Measurements from ENCODE around the gene YY1. TPM values are rescaled to one million over a fixed set of nuclear protein-coding genes. Genes with fewer than 3 reads are reported as not detected.

YY1 gene
- total RNA-seq, 1 donor from 2014 or later, result 58.9 TPM

DNA sequence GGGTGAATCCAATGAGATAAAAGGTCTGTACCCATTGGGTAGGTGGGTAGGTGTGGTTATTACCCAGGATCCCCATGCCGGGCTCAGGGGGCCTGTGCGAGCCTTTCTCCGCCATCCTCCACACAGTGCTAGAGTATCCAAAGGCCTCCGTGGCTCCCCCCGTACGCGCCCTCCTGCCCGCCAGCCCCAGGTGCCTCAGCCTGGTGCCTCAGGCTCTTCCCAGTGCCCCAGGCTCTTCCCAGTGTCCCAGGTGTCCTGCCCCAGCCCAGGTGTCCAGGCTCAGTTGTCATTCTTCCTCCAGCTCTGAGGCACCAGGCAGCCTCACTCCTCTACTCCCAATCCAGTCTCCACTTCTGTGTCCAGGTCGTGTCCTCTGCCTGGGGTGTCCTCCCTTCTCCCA is 27.6 kb upstream of the YY1 start:
- peaks cover 24% of the 10 kb centered on the region for H3F3A ChIP-seq (ENCODE audit: low read depth)
- Mint-ChIP-seq H3K4me3 (no peak overlapping the region), H3K27me3 (ENCODE audit: insufficient read depth, low read depth) (peaks cover 2% of the 10 kb centered on the region), H3K27ac (no peak overlapping the region), H3K9me3 (peaks cover 2% of the 10 kb centered on the region), H3K4me1 (peaks cover 14% of the 10 kb centered on the region), H3K36me3 (peaks cover 13% of the 10 kb centered on the region)
- no peak overlapping the region for H3K4me2 ChIP-seq
- no peaks in the 10 kb centered on the region for H3K27me3 ChIP-seq
- peaks cover 32% of the 10 kb centered on the region for H4K20me1 ChIP-seq (ENCODE audit: low read depth)
- no peak for DNase-seq (ENCODE audit: low spot score)
- no peaks in the 10 kb centered on the region for H3K36me3 ChIP-seq
- H3K27ac ChIP-seq, result no peak overlapping the region
- H3K79me2 ChIP-seq (ENCODE audit: low read depth), result peaks cover 32% of the 10 kb centered on the region
- H3K4me1 ChIP-seq, result peaks cover 4% of the 10 kb centered on the region
- H2AFZ ChIP-seq (replicated peaks), result no peak overlapping the region
- no peak for TF ChIP-seq EZH2phosphoT487 (IDR thresholded peaks at IDR 0.05)
- TF ChIP-seq, protein P1, sequence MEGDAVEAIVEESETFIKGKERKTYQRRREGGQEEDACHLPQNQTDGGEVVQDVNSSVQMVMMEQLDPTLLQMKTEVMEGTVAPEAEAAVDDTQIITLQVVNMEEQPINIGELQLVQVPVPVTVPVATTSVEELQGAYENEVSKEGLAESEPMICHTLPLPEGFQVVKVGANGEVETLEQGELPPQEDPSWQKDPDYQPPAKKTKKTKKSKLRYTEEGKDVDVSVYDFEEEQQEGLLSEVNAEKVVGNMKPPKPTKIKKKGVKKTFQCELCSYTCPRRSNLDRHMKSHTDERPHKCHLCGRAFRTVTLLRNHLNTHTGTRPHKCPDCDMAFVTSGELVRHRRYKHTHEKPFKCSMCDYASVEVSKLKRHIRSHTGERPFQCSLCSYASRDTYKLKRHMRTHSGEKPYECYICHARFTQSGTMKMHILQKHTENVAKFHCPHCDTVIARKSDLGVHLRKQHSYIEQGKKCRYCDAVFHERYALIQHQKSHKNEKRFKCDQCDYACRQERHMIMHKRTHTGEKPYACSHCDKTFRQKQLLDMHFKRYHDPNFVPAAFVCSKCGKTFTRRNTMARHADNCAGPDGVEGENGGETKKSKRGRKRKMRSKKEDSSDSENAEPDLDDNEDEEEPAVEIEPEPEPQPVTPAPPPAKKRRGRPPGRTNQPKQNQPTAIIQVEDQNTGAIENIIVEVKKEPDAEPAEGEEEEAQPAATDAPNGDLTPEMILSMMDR (IDR thresholded peaks at IDR 0.05), result no peak
- TF ChIP-seq EZH2 (IDR thresholded peaks at IDR 0.05), result no peak
- H3K9me3 ChIP-seq (ENCODE audit: low read depth), result no peaks in the 10 kb centered on the region
- H3K4me3 ChIP-seq, result no peak overlapping the region
- H3K9ac ChIP-seq, result no peak overlapping the region

DNA sequence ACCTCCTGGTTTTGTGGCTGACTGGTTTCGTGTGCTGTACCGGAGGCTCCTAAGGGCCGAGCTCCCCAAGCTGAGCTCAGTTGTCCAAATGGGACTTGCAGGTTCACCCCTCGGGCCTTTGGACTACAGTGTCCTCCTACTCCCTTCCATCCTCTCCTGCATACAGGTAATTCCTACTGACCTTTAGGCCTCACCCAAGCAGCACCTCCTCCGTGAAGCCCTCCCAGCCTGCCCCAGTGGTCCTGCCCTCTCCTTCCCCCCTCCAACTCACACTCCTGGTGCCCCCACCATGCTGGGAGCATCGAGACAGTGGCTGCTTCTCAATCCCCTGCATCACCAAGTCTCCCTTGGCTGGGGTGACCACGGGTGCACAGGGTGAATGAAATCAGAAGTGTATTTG is 27.1 kb upstream of the YY1 start:
- H3K27ac ChIP-seq, result no peak overlapping the region
- no peaks in the 10 kb centered on the region for H3K27me3 ChIP-seq
- peaks cover 14% of the 10 kb centered on the region for H3K4me1 Mint-ChIP-seq
- H3K36me3 Mint-ChIP-seq, result peaks cover 8% of the 10 kb centered on the region
- H4K20me1 ChIP-seq (ENCODE audit: low read depth), result peaks cover 32% of the 10 kb centered on the region
- no peak overlapping the region for H3K4me3 Mint-ChIP-seq
- H3K36me3 ChIP-seq, result no peaks in the 10 kb centered on the region
- H3K9me3 Mint-ChIP-seq, result peaks cover 2% of the 10 kb centered on the region
- H3K9me3 ChIP-seq (ENCODE audit: low read depth), result no peaks in the 10 kb centered on the region
- peaks cover 37% of the 10 kb centered on the region for H3K79me2 ChIP-seq (ENCODE audit: low read depth)
- H3K27me3 Mint-ChIP-seq (ENCODE audit: insufficient read depth, low read depth), result peaks cover 2% of the 10 kb centered on the region
- no peak for DNase-seq (ENCODE audit: low spot score)
- H3K4me3 ChIP-seq, result no peak overlapping the region
- no peak overlapping the region for H3K4me2 ChIP-seq
- TF ChIP-seq, protein P1 (IDR thresholded peaks at IDR 0.05), result no peak
- TF ChIP-seq EZH2phosphoT487 (IDR thresholded peaks at IDR 0.05) (no peak), EZH2 (IDR thresholded peaks at IDR 0.05) (no peak)
- H3K4me1 ChIP-seq, result peaks cover 4% of the 10 kb centered on the region
- H3K9ac ChIP-seq, result no peak overlapping the region
- H3K27ac Mint-ChIP-seq, result no peak overlapping the region
- H3F3A ChIP-seq (ENCODE audit: low read depth), result peaks cover 24% of the 10 kb centered on the region
- no peak overlapping the region for H2AFZ ChIP-seq (replicated peaks)

DNA sequence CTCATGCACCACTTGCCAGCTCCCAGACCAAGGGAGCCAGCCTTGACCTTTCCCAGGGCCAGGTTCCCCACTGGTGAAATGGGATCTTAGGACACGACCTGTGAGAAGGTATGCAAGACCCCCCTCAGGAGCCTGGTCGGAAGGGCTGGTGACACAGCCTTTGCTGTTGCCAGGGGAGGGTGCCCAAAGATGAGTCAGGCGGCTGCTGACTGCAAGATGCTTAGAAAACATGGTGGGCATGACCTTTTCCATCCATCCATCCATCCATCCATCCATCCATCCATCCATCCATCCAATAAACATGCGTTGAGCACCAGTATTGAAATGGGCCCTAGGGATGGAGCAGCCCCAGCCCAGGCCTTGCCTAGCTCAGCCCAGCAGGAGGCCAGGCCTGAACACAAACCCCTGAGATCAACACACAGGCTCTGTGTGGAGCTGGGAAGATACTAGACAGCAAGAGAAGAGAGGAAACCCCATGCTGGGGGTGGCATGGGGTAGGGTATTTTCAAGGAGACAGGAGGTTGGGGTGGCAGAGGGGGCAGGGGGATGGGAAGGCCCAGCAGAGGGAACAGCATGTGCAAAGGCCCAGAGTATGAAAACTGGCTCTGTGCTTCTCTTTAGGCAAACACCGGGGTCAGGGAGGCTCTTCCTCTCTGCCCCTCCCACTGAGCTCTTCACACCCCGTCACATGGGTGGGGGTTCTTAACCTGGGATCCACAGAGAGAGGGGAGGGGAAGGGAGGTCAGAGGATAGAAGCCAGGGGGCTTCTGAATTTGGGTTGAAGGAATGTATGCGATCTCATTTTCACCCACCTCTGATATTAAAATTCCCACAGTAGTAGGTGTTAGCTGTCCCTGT is 26.2 kb upstream of the YY1 start:
- H3K4me2 ChIP-seq, result peak overlapping the region; percentile 87
- no peak overlapping the region for H3K9ac ChIP-seq
- H3K27me3 Mint-ChIP-seq (ENCODE audit: insufficient read depth, low read depth), result no peaks in the 10 kb centered on the region
- H3K79me2 ChIP-seq (ENCODE audit: low read depth), result peaks cover 45% of the 10 kb centered on the region
- peaks cover 37% of the 10 kb centered on the region for H4K20me1 ChIP-seq (ENCODE audit: low read depth)
- TF ChIP-seq, protein P1 (IDR thresholded peaks at IDR 0.05), result no peak
- TF ChIP-seq EZH2 (IDR thresholded peaks at IDR 0.05), result no peak
- no peak for TF ChIP-seq EZH2phosphoT487 (IDR thresholded peaks at IDR 0.05)
- H3K4me3 Mint-ChIP-seq, result no peak overlapping the region
- no peaks in the 10 kb centered on the region for H3K36me3 ChIP-seq
- H3K9me3 ChIP-seq (ENCODE audit: low read depth), result no peaks in the 10 kb centered on the region
- H3K9me3 Mint-ChIP-seq, result peaks cover under 1% of the 10 kb centered on the region
- no peak overlapping the region for H3K27ac Mint-ChIP-seq
- DNase-seq (ENCODE audit: low spot score), result no peak
- no peak overlapping the region for H2AFZ ChIP-seq (replicated peaks)
- peaks cover 14% of the 10 kb centered on the region for H3K4me1 Mint-ChIP-seq
- H3K4me3 ChIP-seq, result no peak overlapping the region
- peaks cover 1% of the 10 kb centered on the region for H3K36me3 Mint-ChIP-seq
- no peaks in the 10 kb centered on the region for H3K27me3 ChIP-seq
- H3F3A ChIP-seq (ENCODE audit: low read depth), result peaks cover 24% of the 10 kb centered on the region
- H3K27ac ChIP-seq, result no peak overlapping the region
- peaks cover 4% of the 10 kb centered on the region for H3K4me1 ChIP-seq

Measured in neural progenitor cell (in vitro differentiated cells).